Measurements from ENCODE around the gene HTT-AS.
"Not testable (repeated sequence)": the region's sequence is repeated elsewhere in the genome, so short reads cannot be mapped to it uniquely, and the experiment has no call there.

HTT-AS gene

DNA sequence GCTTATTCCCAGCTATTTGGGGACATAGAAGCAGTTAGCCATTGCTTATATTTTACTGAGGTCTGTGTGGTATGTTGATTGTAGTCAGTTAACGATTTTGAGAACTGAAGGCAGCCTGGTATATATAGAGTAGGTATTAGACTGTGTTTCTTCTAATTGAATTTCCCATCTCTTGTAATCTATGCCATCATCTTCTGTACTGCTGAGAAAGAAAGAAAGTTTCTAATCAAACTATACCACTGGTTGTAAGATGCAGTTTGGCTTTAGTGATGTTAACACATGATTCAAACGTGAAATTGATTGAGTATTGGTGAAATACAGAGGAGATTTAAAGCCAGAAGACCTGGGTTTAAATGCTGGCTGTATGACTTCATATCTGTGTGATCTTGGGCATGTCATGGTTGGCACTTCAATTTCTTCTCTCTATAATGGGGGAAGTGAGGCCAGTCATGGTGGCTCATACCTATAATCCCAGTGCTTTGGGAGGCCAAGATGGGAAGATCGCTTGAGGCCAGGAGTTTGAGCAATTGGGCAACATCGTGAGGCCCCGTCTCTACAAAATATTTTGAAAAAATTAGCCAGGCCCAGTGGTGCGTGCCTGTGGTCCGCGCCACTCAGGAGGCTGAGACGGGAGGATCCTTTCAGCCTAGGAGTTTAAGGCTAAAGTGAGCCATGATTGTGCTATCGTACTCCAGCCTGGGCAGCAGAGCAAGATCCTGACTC is 11.8 kb upstream of the HTT-AS start:
- DNase-seq = no peak

DNA sequence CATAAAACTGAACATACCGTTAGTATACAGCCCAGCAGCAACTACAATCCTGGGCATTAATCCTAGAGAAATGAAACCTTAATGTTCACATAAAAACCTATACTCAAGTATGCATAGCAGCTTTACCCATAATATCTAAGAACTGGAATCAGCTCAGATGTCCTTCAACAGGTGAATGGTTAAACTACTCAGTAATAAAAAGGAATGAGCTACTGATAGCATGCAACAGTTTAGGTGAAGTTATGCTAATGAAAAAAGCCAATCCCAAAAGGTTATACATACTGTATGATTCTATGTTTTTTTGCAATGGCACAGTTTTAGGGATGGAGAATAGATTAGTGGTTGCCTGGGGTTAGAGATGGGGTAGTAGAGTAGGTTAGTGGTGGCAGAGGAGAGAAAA is 9.4 kb upstream of the HTT-AS start:
- no peak for DNase-seq

DNA sequence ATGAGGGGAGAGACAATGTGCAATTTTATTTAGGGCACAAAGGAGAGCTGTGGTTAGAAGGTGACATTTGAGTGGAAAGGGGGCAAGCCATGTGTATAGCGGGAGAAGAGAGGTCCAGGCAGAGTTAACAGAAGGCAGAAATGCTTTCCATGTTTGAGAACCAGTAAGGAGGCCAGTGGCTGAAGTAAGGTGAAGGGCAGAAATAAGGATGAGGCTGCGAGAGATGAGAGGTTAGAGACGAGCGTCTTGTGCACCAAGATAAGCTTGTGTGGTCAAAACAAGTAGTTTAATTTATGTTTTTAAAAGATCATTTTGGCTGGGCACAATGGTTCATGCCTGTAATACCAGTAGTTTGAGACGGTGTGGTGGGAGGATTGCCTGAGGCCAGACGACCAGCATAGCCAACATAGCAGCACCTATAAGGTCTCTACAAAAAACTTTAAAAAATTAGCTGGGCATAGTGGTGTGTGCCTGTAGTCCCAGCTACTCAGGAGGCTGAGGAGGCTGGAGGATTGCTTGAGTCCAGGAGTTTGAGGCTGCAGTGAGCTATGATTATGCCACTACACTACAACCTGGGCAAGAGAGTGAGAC is 8.7 kb upstream of the HTT-AS start:
- DNase-seq = no peak

DNA sequence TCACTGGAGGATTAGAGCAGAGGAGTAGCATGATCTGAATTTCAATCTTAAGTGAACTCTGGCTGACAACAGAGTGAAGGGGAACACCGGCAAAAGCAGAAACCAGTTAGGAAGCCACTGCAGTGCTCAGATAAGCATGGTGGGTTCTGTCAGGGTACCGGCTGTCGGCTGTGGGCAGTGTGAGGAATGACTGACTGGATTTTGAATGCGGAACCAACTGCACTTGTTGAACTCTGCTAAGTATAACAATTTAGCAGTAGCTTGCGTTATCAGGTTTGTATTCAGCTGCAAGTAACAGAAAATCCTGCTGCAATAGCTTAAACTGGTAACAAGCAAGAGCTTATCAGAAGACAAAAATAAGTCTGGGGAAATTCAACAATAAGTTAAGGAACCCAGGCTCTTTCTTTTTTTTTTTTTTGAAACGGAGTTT is 5.4 kb upstream of the HTT-AS start:
- DNase-seq = peak; percentile 64 to 67 (median 65)

DNA sequence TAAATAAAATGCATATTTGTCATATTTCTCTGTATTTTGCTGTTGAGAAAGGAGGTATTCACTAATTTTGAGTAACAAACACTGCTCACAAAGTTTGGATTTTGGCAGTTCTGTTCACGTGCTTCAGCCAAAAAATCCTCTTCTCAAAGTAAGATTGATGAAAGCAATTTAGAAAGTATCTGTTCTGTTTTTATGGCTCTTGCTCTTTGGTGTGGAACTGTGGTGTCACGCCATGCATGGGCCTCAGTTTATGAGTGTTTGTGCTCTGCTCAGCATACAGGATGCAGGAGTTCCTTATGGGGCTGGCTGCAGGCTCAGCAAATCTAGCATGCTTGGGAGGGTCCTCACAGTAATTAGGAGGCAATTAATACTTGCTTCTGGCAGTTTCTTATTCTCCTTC is 3.5 kb upstream of the HTT-AS start:
- no peak for DNase-seq

DNA sequence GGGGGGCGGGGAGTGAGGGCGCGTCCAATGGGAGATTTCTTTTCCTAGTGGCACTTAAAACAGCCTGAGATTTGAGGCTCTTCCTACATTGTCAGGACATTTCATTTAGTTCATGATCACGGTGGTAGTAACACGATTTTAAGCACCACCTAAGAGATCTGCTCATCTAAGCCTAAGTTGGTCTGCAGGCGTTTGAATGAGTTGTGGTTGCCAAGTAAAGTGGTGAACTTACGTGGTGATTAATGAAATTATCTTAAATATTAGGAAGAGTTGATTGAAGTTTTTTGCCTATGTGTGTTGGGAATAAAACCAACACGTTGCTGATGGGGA is 1.3 kb upstream of the HTT-AS start:
- no peak for DNase-seq

DNA sequence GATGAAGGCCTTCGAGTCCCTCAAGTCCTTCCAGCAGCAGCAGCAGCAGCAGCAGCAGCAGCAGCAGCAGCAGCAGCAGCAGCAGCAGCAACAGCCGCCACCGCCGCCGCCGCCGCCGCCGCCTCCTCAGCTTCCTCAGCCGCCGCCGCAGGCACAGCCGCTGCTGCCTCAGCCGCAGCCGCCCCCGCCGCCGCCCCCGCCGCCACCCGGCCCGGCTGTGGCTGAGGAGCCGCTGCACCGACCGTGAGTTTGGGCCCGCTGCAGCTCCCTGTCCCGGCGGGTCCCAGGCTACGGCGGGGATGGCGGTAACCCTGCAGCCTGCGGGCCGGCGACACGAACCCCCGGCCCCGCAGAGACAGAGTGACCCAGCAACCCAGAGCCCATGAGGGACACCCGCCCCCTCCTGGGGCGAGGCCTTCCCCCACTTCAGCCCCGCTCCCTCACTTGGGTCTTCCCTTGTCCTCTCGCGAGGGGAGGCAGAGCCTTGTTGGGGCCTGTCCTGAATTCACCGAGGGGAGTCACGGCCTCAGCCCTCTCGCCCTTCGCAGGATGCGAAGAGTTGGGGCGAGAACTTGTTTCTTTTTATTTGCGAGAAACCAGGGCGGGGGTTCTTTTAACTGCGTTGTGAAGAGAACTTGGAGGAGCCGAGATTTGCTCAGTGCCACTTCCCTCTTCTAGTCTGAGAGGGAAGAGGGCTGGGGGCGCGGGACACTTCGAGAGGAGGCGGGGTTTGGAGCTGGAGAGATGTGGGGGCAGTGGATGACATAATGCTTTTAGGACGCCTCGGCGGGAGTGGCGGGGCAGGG is 711 bp upstream of the HTT-AS start:
- peak; percentile 94 to 96 (median 95) for DNase-seq

DNA sequence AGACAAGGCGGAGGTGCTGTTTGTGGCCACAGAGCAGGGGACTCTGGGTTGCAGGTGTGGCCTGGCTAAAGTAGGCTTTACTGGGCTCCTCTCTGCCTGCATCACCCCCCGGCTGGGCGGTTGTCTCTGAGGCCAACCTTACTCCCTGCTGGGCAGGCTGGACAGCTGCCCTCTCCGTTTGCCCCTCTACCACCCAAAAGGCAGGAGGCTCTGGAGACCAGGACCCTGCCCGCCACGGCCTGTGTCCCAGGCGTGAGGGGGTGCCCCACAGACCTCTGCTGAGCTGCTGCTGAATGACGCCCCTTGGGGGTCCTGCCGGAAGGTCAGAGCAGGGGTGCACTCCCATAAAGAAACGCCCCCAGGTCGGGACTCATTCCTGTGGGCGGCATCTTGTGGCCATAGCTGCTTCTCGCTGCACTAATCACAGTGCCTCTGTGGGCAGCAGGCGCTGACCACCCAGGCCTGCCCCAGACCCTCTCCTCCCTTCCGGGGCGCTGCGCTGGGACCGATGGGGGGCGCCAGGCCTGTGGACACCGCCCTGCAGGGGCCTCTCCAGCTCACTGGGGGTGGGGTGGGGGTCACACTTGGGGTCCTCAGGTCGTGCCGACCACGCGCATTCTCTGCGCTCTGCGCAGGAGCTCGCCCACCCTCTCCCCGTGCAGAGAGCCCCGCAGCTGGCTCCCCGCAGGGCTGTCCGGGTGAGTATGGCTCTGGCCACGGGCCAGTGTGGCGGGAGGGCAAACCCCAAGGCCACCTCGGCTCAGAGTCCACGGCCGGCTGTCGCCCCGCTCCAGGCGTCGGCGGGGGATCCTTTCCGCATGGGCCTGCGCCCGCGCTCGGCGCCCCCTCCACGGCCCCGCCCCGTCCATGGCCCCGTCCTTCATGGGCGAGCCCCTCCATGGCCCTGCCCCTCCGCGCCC is 920 bp downstream of the HTT-AS start:
- DNase-seq = peak in 1 of 3 donors; percentile 17

DNA sequence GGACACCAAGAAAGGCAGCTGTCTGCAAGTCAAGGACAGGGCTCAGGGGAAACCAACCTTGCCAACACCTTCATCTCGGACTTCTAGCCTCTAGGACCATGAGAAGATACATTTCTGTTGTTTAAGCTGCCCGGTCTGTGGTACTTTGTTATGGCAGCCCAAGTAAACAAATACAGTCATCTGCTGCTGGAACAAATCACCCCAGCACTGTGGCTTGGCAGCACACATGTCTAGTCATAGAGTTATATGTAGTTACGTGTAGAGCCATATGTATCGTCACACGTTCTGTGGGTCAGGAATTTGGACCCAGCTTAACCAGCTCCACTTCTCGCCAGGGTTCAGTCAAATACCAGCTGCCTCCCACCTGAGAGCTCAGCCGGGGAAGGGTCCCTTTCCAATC is 2.5 kb downstream of the HTT-AS start:
- DNase-seq = no peak

DNA sequence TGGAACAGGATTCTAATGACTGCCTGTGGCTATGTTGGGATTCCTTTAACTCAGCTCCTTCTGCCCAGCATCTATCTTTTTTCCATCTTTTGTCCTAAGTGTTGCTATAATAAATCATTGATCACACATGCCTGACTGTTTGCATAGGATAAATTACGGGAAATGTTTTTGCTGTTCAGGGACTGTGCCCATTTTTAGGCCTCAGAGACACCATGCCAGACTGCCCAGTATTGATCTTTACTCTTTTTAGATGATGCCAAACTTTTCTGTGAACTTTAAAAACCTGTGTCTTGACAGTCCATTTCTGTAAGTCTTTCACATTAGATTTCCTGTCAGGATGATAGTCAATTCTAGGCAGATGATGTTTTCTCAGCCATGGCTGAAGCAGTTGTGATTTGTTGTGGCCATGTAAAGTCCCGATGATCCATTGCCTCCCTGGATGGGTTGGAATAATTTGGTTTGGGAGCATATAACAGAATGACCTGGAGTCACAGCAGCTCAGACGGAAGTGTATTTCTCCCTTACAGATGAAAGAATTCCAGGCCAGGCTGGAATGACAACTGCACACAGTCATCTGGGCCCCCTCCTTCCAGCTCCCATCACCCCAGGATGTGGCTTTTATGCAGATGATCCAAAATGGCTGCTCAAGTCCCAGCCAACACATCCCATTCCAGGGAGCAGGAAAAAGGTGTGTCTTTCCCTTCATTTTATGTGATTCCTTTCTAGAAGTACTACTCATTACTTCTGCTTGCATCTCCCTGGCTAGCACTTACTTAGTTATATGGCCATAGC is 3.4 kb downstream of the HTT-AS start:
- no peak for DNase-seq

DNA sequence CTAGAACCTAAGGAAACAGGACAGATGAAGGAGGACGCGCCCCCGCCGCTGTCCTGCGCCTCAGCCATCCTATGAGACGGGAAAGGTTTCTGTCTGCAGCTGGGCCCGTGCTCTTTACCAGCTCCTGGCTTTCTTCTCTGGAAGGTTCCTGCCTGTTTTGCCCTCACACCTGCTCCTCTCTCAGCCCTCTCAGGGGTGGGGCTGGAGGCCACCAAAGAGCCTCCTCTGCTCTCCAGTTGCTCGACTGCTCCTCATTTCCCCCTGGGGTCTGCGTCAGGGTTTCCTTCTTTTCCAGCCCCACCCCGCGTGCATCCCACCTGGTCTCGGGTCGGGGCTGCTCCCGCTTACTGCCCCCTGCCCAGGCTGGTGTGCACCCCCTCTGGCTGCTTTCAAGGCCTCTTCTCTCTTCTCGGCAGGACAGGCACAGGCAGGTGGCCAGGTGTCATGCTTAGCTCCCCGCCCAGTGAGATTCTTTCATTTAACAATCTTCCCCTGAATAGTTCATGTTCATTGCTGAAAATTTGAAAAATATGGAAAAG is 4.6 kb downstream of the HTT-AS start:
- no peak for DNase-seq

DNA sequence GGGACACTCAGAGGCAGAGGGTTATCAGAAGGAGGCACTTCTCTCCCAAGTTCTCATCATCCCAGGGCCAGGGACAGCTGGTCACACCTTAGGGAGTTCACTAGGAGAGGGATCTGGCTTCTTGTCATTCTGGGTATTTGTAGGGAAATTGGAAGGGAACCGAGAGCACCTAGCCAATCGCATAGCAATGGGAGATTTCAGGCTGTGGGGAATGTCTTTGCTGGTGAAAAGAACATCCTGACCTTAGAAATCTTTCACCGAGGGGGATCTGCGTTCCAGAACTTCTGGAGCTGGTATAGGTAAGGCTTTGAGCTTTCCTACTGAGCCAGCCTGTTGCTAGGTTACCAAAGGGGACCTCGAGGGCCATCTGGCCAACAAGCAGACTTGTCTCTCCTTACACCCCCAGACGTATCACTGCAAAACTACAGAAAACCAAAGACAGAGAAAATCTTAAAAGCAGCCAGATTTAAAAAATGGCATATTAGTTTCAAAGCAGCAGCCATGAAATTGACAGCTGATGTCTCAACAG is 6.8 kb downstream of the HTT-AS start:
- no peak for DNase-seq

DNA sequence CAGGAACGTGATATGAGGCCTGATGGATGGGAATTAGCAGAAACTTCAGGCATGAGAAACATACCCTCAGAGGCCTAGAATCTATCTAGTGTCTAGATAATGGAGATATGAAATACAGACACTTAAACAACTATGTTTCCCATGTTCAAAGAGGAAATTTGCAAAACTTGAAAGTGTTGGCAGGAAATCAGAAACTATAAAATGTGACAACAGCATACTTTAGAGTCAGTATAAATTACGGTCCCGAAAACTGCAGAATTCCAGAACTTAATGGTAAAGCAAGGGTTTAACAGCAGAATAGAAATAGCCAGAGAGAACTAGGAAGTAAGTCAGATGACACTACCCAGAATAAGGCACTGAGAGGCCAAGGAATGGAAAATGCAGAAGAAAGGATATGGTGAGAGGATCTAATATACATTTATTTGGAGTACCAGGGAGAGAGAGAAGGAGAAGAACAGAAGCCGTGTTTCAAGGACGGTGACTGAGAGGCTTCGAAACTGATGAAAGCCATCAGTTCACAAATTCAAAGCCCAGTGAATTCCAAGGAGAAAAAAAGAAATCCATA is 7.4 kb downstream of the HTT-AS start:
- DNase-seq = peak in 2 of 3 donors; percentile 28 to 33

DNA sequence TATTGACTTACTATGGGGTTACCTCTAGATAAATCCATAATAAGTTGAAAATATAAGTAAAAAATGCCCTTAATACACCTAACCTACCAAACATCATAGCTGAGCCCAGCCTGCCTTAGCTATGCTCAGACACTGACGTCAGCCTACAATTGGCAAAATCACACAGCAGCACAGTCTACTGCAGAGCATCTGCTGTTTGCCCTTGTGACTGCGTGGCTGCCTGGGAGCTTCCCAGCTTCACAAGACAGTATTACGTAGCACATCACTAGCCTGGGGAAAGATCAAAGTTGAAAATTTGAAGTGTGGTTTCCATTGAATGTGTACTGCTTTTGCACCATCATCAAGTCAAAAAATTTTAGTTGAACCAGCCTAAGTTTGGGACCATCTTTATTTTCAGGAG is 8.8 kb downstream of the HTT-AS start:
- DNase-seq = no peak

DNA sequence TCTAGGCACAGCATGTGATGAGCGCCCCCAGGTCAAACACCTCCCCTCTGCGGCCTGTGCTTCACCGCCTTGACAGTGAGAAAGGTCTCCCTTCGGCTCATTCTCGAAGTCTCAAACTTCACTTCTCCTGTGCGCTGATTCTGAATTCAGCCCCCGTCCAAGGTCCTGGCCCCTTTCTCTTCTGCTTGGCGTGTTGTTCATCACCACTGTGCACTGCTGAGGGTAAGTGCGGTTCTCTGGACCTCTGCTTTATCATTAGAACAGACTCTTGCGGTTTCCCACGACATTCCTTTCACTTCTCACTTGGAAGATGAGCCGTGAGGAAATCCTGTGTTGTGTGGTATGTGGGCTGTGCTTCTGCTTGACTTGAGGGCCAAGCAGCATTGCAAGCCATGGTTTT is 11.9 kb downstream of the HTT-AS start:
- DNase-seq = peak; percentile 28 to 67 (median 60)

DNA sequence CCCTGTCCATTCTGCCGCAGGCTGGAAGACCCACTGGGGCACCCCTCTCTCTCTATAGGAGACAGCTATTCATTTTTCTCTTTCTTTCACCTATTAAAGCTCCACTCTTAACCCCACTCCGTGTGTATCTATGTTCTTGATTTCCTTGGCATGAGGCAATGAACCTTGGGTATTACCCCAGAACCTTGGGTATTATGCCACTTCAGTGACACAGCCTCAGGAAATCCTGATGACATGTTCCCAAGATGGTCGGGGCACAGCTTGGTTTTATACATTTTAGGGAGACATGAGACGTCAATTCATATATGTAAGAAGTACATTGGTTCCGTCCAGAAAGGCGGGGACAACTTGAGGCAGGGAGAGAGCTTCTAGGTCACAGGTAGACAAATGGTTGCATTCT is 13.4 kb downstream of the HTT-AS start:
- DNase-seq = peak; percentile 34 to 57 (median 50)

DNA sequence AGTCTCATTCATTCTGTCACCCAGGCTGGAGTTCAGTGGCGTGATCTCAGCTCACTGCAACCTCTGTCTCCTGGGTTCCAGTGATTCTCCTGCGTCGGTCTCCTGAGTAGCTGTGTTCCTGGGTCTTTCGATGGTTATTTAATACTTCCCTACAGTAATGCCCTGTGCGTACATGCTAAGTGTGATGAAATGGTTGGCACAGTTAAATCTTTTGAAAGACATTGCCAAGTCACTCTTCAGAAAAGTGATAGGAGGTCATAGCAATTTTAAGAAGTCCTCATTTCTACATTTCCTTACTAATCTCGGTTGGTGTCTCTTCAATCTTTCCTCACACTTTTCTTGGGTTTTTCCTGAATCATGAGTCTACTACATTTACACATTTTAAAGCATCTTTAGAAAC is 14.4 kb downstream of the HTT-AS start:
- DNase-seq = peak; percentile 24 to 60 (median 43)

DNA sequence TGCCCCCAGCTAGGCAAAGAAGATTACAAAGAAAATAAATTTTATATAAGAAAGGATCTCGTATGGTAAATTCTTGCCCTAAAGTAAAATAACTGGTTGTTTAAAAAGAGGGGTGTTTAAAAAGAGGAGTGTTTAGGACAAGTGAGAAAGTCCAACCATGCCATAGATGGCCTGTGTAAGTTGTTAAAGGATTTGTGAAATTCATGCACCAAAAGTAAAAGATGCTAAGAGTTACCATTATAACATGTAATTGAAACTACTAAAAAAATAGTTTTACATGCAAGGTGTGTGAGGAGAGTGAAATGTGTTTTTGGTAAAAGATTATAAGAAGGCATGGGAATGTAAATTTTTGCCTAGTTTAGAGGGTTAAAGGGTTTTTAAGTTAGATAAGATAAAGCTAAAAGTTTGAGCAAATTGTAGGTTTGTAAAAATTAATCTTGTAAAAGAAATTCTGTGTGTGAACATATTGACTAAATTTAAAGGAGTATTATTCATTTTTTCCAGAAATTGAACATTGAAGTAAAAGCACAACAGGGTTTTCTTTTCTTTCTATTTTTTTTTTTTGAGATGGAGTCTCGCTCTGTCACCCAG is 20.1 kb downstream of the HTT-AS start:
- DNase-seq = no peak

DNA sequence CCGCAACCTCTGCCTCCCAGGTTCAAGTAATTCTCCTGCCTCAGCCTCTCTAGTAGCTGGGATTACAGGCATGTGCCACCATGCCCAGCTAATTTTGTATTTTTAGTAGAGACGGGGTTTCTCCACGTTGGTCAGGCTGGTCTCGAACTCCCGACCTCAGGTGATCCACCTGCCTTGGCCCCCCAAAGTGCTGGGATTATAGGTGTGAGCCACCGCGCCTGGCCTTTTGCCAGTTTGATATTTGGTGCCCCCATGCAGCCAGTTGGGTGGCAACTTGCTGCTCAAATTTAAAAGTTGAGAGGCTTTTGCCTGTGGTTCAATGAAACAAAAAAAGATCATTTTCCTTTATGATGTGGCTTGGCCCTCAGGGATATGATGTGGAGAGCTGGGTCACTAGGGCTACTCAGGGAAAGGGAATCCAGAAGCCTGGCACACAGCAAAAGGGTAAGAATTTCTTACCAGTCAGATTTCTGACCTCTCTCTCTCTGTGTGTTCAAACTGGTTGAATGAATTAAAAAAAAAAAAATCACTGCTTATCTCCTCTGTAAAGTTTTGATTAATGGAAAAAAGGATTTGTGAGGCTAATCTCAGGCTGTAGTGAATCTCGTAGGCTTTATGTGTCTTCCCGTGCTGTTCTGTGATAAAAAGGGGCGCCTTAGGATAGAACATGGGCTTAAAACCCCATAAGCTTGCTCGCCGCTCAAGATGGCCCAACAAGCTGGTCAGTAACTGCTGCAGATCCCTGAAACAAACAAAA is 23.0 kb downstream of the HTT-AS start:
- DNase-seq = not testable (repeated sequence)

All from suppressor macrophage treated with lipopolysaccharide for 1 hour (primary cell).